ENCODE measurements around the gene SOAT2. TPM values are rescaled to one million over a fixed set of nuclear protein-coding genes. Genes with fewer than 3 reads are reported as not detected.
A peak's percentile ranks its signal among the peaks of the same experiment; 100 is the strongest.

Gene SOAT2
- polyA plus RNA-seq, 1 donor (not counting 4 experiments of a cell fraction or from before 2014, with no cell fraction given) = not detected

- Histone ChIP-seq H3K4me1 (ENCODE audit: control insufficient read depth, extremely low read depth, insufficient read depth, low read length) (peaks cover 24% of the 10 kb centered on the region), H3K9ac (ENCODE audit: control insufficient read depth, extremely low read depth, insufficient read depth, low read length) (no peak overlapping the region)
- dilution Hi-C loops (cut with MboI; ENCODE audit: extremely low pct_ligation_motif_present, low sequenced_read_pairs) = no loop called here
Observed at GRCh38 chr12:53071591-53072551, 31.4 kb upstream of the SOAT2 start.

GRCh38 chr12:53073881-53074280 lies 29.4 kb upstream of the SOAT2 start:
- H3K27ac ChIP-seq (ENCODE audit: control insufficient read depth, insufficient read depth, low read length) = no peak overlapping the region
- peaks cover 11% of the 10 kb centered on the region for H3K79me2 ChIP-seq (ENCODE audit: control insufficient read depth, insufficient read depth, low read length)
- H3K4me2 ChIP-seq (ENCODE audit: control insufficient read depth, extremely low read depth, insufficient read depth, low read depth, low read length) = no peak overlapping the region
- dilution Hi-C loops (cut with MboI; ENCODE audit: extremely low pct_ligation_motif_present, low sequenced_read_pairs) = no loop called here
- no peak overlapping the region for H3K4me3 ChIP-seq (ENCODE audit: control insufficient read depth in 2 of 3, extremely low read depth in 1 of 3, insufficient read depth in 2 of 3, low read depth in 1 of 3, low read length in 3 of 3)
- no peak overlapping the region for H2AFZ ChIP-seq (ENCODE audit: control insufficient read depth, low read length)
- H3K36me3 ChIP-seq (ENCODE audit: control insufficient read depth in 2 of 2, extremely low read depth in 1 of 2, insufficient read depth in 2 of 2, low read length in 2 of 2) = peaks cover 29 to 31% of the 10 kb centered on the region in 2 experiments
- no peak for TF ChIP-seq EZH2 (IDR thresholded peaks at IDR 0.05; ENCODE audit: low read length)
- no peak for TF ChIP-seq CTCF (optimal IDR thresholded peaks at IDR 0.05 in 1 of 3, IDR thresholded peaks at IDR 0.05 in 1 of 3, conservative IDR thresholded peaks at IDR 0.05 in 1 of 3; ENCODE audit: extremely low read depth in 1 of 3, insufficient read depth in 2 of 3, low read length in 3 of 3)
- no peak for FAIRE-seq
- H3K27me3 ChIP-seq (ENCODE audit: control insufficient read depth, extremely low read depth, insufficient read depth, low read length) = no peaks in the 10 kb centered on the region
- DNase-seq (ENCODE audit: low read depth, low spot score) = no peak
- H4K20me1 ChIP-seq (ENCODE audit: control insufficient read depth, extremely low read depth, insufficient read depth, low read length) = no peaks in the 10 kb centered on the region
- H3K9ac ChIP-seq (ENCODE audit: control insufficient read depth, extremely low read depth, insufficient read depth, low read length) = no peak overlapping the region
- H3K9me1 ChIP-seq (ENCODE audit: control insufficient read depth, extremely low read depth, insufficient read depth, low read length) = peaks cover 7% of the 10 kb centered on the region
- H3K9me3 ChIP-seq (ENCODE audit: control insufficient read depth, low read depth, low read length) = no peaks in the 10 kb centered on the region
- peaks cover 26% of the 10 kb centered on the region for H3K4me1 ChIP-seq (ENCODE audit: control insufficient read depth, extremely low read depth, insufficient read depth, low read length)

More at GRCh38 chr12:53071591-53072551, 31.4 kb upstream of the SOAT2 start:
- Histone ChIP-seq H3K36me3 (ENCODE audit: control insufficient read depth in 2 of 2, extremely low read depth in 1 of 2, insufficient read depth in 2 of 2, low read length in 2 of 2) (peaks cover 29 to 36% of the 10 kb centered on the region in 2 experiments), H4K20me1 (ENCODE audit: control insufficient read depth, extremely low read depth, insufficient read depth, low read length) (no peaks in the 10 kb centered on the region), H3K79me2 (ENCODE audit: control insufficient read depth, insufficient read depth, low read length) (no peaks in the 10 kb centered on the region), H3K27me3 (ENCODE audit: control insufficient read depth, extremely low read depth, insufficient read depth, low read length) (no peaks in the 10 kb centered on the region), H3K27ac (ENCODE audit: control insufficient read depth, insufficient read depth, low read length) (no peak overlapping the region), H3K4me3 (ENCODE audit: control insufficient read depth in 2 of 3, extremely low read depth in 1 of 3, insufficient read depth in 2 of 3, low read depth in 1 of 3, low read length in 3 of 3) (no peak overlapping the region), H3K9me3 (ENCODE audit: control insufficient read depth, low read depth, low read length) (no peaks in the 10 kb centered on the region), H3K9me1 (ENCODE audit: control insufficient read depth, extremely low read depth, insufficient read depth, low read length) (peaks cover 7% of the 10 kb centered on the region), H2AFZ (ENCODE audit: control insufficient read depth, low read length) (no peak overlapping the region), H3K4me2 (ENCODE audit: control insufficient read depth, extremely low read depth, insufficient read depth, low read depth, low read length) (no peak overlapping the region)
- DNase-seq (ENCODE audit: low read depth, low spot score) (no peak), FAIRE-seq (peak; percentile 20)
- TF ChIP-seq EZH2 (IDR thresholded peaks at IDR 0.05; ENCODE audit: low read length) (no peak), CTCF (optimal IDR thresholded peaks at IDR 0.05 in 1 of 3, IDR thresholded peaks at IDR 0.05 in 1 of 3, conservative IDR thresholded peaks at IDR 0.05 in 1 of 3; ENCODE audit: extremely low read depth in 1 of 3, insufficient read depth in 2 of 3, low read length in 3 of 3) (no peak)

Data from keratinocyte (primary cell).